RWPE1 (cell line): Measurements from ENCODE around the gene SMPD3.

Source experiments
- CTCF ChIA-PET: fragments of 350-600 bp; sonication (Branson Sonifier 250); formaldehyde crosslinking; extraction: SDS; loops from one replicate; lab custom pipeline; 2021; lab: Yijun Ruan, JAX
- POLR2A ChIA-PET: fragments of 400-600 bp; formaldehyde crosslinking; extraction: SDS; loops from one replicate; lab custom pipeline; 2020; ENCODE audit warnings: antibody characterized with exemption; ENCODE audit not compliant: low non-redundant PET; lab: Yijun Ruan, JAX
- DNase-seq: peaks from one replicate; pipeline ENCODE4 v3.0.0; 2012; ENCODE audit warnings: low spot score
- H3K27ac ChIP-seq: fragments of 450-650 bp; 2 replicates; pipeline ENCODE4 v1.5.1; 2017
- CTCF ChIP-seq: fragments of 450-650 bp; conservative IDR thresholded peaks from 2 replicates; pipeline ENCODE4 v1.5.1; 2017; ENCODE audit warnings: low read depth, mild to moderate bottlenecking

The SMPD3 gene

GRCh38 chr16:68454920-68455435, 6.7 kb upstream of the SMPD3 start:
- CTCF ChIA-PET: interaction anchor here (0.6 kb wide), 2 partner anchors 137 to 249 kb away, joined by 3 read pairs; no protein-coding TSS in a partner anchor
- TF ChIP-seq CTCF: no peak
- POLR2A ChIA-PET: no interaction called here
- no peak for DNase-seq
- H3K27ac ChIP-seq: no peak overlapping the region

GRCh38 chr16:68453816-68454215, 5.5 kb upstream of the SMPD3 start:
- H3K27ac ChIP-seq: no peak overlapping the region
- POLR2A ChIA-PET: no interaction called here
- no peak for TF ChIP-seq CTCF
- no peak for DNase-seq
- CTCF ChIA-PET: no interaction called here

GRCh38 chr16:68452176-68452575, 3.9 kb upstream of the SMPD3 start:
- CTCF ChIA-PET: no interaction called here
- POLR2A ChIA-PET: no interaction called here
- TF ChIP-seq CTCF: no peak
- no peak for DNase-seq
- no peak overlapping the region for H3K27ac ChIP-seq

- POLR2A ChIA-PET: no interaction called here
- no peak for DNase-seq
- TF ChIP-seq CTCF: no peak
- no peak overlapping the region for H3K27ac ChIP-seq
- CTCF ChIA-PET: no interaction called here
Measured at GRCh38 chr16:68451676-68452075, 3.4 kb upstream of the SMPD3 start.

GRCh38 chr16:68450741-68451255, 2.5 kb upstream of the SMPD3 start:
- POLR2A ChIA-PET: no interaction called here
- CTCF ChIA-PET: interaction anchor here (0.5 to 1.5 kb wide), 2 partner anchors 70 to 149 kb away, joined by 3 to 4 read pairs; no protein-coding TSS in a partner anchor
- TF ChIP-seq CTCF: no peak
- no peak for DNase-seq
- no peak overlapping the region for H3K27ac ChIP-seq

- H3K27ac ChIP-seq: no peak overlapping the region
- DNase-seq: no peak
- POLR2A ChIA-PET: no interaction called here
- CTCF ChIA-PET: interaction anchor here (0.5 to 0.6 kb wide), 2 partner anchors 62 to 81 kb away, joined by 3 to 4 read pairs; no protein-coding TSS in a partner anchor
- no peak for TF ChIP-seq CTCF
Measured at GRCh38 chr16:68447653-68448359, 502 bp downstream of the SMPD3 start.
